Measurements from ENCODE around the gene MED27.

DNA sequence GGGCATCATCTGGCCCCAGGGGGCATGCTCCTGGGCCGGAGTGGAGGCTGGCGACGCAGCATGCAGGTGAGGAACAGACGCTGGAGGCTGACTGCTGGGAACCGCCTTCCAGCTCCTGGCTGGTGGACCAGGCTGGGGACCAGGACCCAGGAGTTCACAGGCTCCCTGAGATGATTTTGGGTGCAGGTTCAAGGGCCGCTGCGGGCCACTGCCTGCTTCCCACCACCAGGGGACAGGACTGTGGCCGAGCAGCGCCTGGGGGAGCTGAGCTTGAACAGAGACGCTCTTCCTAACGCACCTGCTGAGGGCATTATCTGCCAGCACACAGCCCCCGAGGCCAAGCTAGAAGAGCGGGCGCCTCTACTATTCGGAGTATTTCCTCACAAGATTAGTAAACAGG is 207.7 kb downstream of the MED27 start:
- no peak for TF ChIP-seq RAD21 (IDR thresholded peaks at IDR 0.05; ENCODE audit: low read depth)
- TF ChIP-seq, protein P1, sequence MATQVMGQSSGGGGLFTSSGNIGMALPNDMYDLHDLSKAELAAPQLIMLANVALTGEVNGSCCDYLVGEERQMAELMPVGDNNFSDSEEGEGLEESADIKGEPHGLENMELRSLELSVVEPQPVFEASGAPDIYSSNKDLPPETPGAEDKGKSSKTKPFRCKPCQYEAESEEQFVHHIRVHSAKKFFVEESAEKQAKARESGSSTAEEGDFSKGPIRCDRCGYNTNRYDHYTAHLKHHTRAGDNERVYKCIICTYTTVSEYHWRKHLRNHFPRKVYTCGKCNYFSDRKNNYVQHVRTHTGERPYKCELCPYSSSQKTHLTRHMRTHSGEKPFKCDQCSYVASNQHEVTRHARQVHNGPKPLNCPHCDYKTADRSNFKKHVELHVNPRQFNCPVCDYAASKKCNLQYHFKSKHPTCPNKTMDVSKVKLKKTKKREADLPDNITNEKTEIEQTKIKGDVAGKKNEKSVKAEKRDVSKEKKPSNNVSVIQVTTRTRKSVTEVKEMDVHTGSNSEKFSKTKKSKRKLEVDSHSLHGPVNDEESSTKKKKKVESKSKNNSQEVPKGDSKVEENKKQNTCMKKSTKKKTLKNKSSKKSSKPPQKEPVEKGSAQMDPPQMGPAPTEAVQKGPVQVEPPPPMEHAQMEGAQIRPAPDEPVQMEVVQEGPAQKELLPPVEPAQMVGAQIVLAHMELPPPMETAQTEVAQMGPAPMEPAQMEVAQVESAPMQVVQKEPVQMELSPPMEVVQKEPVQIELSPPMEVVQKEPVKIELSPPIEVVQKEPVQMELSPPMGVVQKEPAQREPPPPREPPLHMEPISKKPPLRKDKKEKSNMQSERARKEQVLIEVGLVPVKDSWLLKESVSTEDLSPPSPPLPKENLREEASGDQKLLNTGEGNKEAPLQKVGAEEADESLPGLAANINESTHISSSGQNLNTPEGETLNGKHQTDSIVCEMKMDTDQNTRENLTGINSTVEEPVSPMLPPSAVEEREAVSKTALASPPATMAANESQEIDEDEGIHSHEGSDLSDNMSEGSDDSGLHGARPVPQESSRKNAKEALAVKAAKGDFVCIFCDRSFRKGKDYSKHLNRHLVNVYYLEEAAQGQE (IDR thresholded peaks at IDR 0.05; ENCODE audit: low read depth) = no peak
- TF ChIP-seq YY1 (IDR thresholded peaks at IDR 0.05; ENCODE audit: low read depth) = no peak

Measured in Ishikawa (cell line).